ENCODE measurements around the gene AMT.

AMT gene

GRCh38 chr3:49387721-49388120 is 34.6 kb downstream of the AMT start:
- DNase-seq (ENCODE audit: low read depth): no peak

DNA sequence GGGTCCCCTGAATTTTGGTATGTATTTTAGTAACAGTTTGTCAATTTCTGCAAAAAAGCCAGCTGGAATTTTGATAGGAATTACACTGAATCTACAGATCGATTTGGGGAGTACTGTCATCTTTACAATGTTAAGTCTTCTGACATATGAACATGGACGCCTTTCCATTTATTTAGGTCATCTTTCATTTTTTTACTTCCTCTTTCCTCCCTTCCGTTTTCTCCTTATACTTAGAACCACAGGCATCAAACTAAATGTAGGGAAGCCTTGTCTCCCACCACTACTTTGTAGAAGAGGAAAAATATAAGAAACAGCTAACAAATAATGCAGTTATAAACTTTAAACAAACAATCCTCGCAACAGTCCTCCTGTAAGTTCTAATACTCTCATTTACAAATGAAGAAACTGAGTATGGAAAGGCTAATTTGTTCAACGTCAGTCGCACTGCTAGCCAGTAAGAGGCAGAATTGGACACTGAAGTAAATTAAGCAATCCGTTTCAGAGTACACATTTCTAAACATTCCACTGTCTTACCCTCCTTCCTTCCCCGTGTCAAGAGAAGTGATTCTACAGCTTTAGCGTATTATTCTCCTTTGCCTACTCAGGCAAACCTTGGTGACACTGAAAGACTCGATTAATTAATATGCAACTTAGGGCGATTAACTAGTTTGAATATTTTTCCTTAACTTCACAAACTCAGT is 36.1 kb downstream of the AMT start:
- no peak for DNase-seq (ENCODE audit: low read depth)

DNA sequence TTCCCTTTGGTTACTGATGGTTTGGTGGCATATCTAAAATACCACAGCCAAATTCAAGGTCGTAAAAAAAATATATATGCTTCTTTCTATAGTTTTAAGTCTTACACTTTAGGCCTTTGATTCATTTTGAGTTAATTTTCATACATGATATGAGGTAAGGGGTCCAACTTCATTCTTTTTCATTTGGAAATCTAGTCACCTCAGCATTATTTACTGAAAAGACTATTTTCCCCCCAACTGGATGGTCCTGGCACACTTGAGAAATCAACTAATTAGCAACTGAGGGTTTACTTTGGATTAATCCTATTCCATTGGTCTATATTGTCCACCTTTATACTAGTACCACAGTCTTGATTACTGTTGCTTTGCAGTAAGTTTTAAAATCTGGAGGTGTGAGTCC is 36.7 kb downstream of the AMT start:
- DNase-seq (ENCODE audit: low read depth): no peak

DNA sequence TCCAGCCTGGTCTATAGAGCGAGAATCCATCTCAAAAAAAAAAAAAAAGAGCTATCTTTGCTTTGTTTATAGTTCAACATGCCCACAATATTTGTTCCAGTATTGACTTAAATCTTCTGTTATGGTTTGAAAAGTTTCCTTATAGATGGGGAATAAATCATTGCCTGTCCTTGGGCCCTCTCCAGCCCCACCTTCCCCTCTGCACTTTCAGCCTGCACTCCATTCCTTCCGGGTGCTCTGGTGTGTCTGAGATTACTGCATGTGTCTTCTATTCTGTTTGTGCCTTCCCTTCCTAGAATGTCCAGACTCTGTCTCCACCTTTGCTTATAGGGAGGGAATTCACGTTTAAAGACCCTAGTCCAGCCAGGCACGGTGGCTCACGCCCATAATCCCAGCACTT is 38.9 kb downstream of the AMT start:
- DNase-seq (ENCODE audit: low read depth): no peak

- DNase-seq (ENCODE audit: low read depth): peak; percentile 87
Observed at GRCh38 chr3:49378249-49378895, 43.9 kb downstream of the AMT start.

DNA sequence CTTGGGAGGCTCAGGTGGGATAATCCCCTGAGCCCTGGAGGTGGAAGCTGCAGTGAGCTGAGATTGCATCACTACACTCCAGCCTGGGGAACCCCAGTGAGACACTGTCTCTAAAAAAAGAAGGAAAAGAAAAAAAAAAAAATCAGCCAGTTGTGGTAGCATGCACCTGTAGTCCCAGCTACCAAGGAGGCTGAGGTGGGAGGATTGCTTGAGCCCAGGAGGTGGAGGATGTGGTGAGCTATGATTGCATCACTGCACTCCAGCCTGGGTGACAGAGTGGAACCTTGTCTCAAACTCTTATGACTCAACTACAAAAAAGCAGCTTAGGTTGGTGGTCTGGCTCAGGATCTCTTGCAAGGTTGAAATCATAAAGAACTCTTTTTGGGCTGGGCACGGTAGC is 44.8 kb downstream of the AMT start:
- no peak for DNase-seq (ENCODE audit: low read depth)

GRCh38 chr3:49371946-49372345 is 50.3 kb downstream of the AMT start:
- DNase-seq (ENCODE audit: low read depth): no peak

GRCh38 chr3:49370585-49371290 is 51.5 kb downstream of the AMT start:
- no peak for DNase-seq (ENCODE audit: low read depth)

Measured in fibroblast of gingiva (primary cell).